BLaER1 (cell line): ENCODE measurements around the gene DGKE.

Source experiments
- H3K27ac ChIP-seq: shearing (Covaris generic); formaldehyde crosslinking; 2 replicates; pipeline ENCODE4 v1.8.1; 2022
- H3K27me3 ChIP-seq: shearing (Covaris generic); formaldehyde crosslinking; 2 replicates; pipeline ENCODE4 v1.8.1; 2022
- H3K36me3 ChIP-seq: shearing (Covaris generic); formaldehyde crosslinking; 2 replicates; pipeline ENCODE4 v1.8.1; 2022
- H3K4me1 ChIP-seq: shearing (Covaris generic); formaldehyde crosslinking; 2 replicates; pipeline ENCODE4 v1.8.1; 2022
- H3K4me2 ChIP-seq: shearing (Covaris generic); formaldehyde crosslinking; 2 replicates; pipeline ENCODE4 v1.8.1; 2022
- H3K4me3 ChIP-seq: shearing (Covaris generic); formaldehyde crosslinking; 2 replicates; pipeline ENCODE4 v1.8.1; 2022
- H3K9ac ChIP-seq: shearing (Covaris generic); formaldehyde crosslinking; 2 replicates; pipeline ENCODE4 v1.8.1; 2022
- H3K9me3 ChIP-seq: shearing (Covaris generic); formaldehyde crosslinking; 2 replicates; pipeline ENCODE4 v1.8.1; 2022
- H4K20me1 ChIP-seq: shearing (Covaris generic); formaldehyde crosslinking; 2 replicates; pipeline ENCODE4 v1.8.1; 2022
- Cebpa-rat ChIP-seq: shearing (Covaris generic); IDR thresholded peaks from 2 replicates; pipeline ENCODE4 v1.8.1; 2022

The DGKE gene

GRCh38 chr17:56838687-56839086 lies 4.7 kb downstream of the DGKE start:
- no peak overlapping the region for H3K4me3 ChIP-seq
- peaks cover 38% of the 10 kb centered on the region for H3K4me1 ChIP-seq
- H3K27ac ChIP-seq: no peak overlapping the region
- no peak for TF ChIP-seq Cebpa-rat
- peaks cover 30% of the 10 kb centered on the region for H3K36me3 ChIP-seq
- H3K4me2 ChIP-seq: 0 out of 2 replicates have a peak overlapping the region, but pooled peaks have one; percentile 87
- H3K9me3 ChIP-seq: no peaks in the 10 kb centered on the region
- H4K20me1 ChIP-seq: peaks cover 56% of the 10 kb centered on the region
- H3K9ac ChIP-seq: no peak overlapping the region
- no peaks in the 10 kb centered on the region for H3K27me3 ChIP-seq

GRCh38 chr17:56842577-56842976 lies 8.6 kb downstream of the DGKE start:
- Histone ChIP-seq H3K36me3 (peaks cover 54% of the 10 kb centered on the region), H3K9ac (no peak overlapping the region), H3K4me1 (peaks cover 11% of the 10 kb centered on the region), H3K9me3 (no peaks in the 10 kb centered on the region), H3K27me3 (no peaks in the 10 kb centered on the region), H3K4me3 (no peak overlapping the region), H3K4me2 (no peak overlapping the region), H3K27ac (no peak overlapping the region), H4K20me1 (peaks cover 21% of the 10 kb centered on the region)
- no peak for TF ChIP-seq Cebpa-rat

DNA sequence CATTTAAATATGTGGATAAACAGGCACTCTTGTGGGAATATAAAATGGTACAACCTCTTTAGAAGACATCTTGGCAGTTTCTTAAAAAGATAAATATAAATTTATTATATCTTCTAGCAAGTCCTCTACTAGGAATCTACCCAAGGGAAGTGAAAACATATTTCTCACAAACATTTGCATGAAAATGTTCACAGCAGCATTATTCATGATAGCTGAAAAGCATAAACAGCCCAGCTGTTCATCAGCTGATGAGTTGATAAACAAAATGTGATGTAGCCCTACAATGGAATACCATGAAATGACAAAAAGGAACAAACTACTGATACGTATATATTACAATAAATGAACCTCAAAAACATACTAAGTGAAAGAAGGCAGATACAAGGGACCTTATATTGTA lies 12.0 kb downstream of the DGKE start:
- peaks cover 1% of the 10 kb centered on the region; the same call in 1 of the 2 replicates for H4K20me1 ChIP-seq
- peaks cover 65% of the 10 kb centered on the region for H3K36me3 ChIP-seq
- no peaks in the 10 kb centered on the region for H3K27me3 ChIP-seq
- H3K4me1 ChIP-seq: no peaks in the 10 kb centered on the region
- no peak overlapping the region for H3K9ac ChIP-seq
- H3K4me3 ChIP-seq: no peak overlapping the region
- no peak overlapping the region for H3K27ac ChIP-seq
- H3K9me3 ChIP-seq: no peaks in the 10 kb centered on the region
- TF ChIP-seq Cebpa-rat: no peak
- no peak overlapping the region for H3K4me2 ChIP-seq

GRCh38 chr17:56847106-56847505 lies 13.2 kb downstream of the DGKE start:
- no peak overlapping the region for H3K4me2 ChIP-seq
- H3K36me3 ChIP-seq: peaks cover 75% of the 10 kb centered on the region
- H3K9me3 ChIP-seq: no peaks in the 10 kb centered on the region
- H3K4me3 ChIP-seq: no peak overlapping the region
- H4K20me1 ChIP-seq: no peaks in the 10 kb centered on the region; the same call in 1 of the 2 replicates
- no peaks in the 10 kb centered on the region for H3K4me1 ChIP-seq
- H3K27me3 ChIP-seq: no peaks in the 10 kb centered on the region
- no peak overlapping the region for H3K9ac ChIP-seq
- no peak overlapping the region for H3K27ac ChIP-seq
- TF ChIP-seq Cebpa-rat: no peak

DNA sequence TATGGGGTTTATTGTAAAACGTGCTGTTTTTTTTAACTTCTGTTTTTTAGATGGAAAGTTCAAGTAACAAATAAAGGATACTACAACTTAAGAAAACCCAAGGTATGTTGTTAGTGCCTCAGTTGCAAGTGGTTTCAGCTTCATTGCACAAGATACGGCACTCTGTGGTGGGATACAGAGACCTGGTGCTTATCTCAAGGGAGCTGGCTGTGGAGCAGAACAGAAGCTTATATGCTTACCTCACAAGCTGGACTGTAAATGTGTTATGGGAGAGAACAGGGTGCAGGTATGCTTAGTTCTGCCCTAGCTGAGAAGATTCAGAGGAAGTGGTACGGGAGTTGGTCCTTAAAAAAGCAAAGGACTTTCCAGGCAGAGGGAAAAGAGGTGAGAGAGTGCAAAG lies 15.2 kb downstream of the DGKE start:
- Histone ChIP-seq H4K20me1 (no peaks in the 10 kb centered on the region), H3K36me3 (peaks cover 83% of the 10 kb centered on the region), H3K9me3 (no peaks in the 10 kb centered on the region), H3K4me3 (no peak overlapping the region), H3K4me1 (no peaks in the 10 kb centered on the region), H3K4me2 (no peak overlapping the region), H3K9ac (no peak overlapping the region), H3K27ac (no peak overlapping the region), H3K27me3 (no peaks in the 10 kb centered on the region)
- TF ChIP-seq Cebpa-rat: no peak

DNA sequence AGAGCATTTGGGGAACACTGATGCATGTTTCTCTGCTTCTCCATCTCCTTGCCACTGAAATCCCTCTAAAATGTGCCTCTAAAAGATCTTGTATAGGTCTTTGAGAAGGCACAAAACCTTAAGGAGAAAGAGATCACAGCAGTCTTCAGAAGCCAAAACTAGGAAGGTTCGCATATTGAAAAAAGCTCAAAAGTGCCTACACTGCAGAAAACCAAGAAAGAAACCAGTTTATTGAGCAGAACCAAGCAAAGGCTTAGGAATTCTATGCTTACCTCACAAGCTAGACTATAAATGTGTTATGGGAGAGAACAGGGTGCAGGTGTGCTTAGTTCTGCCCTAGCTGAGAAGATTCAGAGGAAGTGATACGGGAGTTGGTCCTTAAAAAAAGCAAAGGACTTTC lies 16.6 kb downstream of the DGKE start:
- no peaks in the 10 kb centered on the region for H3K27me3 ChIP-seq
- no peak overlapping the region for H3K4me2 ChIP-seq
- H4K20me1 ChIP-seq: no peaks in the 10 kb centered on the region
- no peaks in the 10 kb centered on the region for H3K4me1 ChIP-seq
- no peaks in the 10 kb centered on the region for H3K9me3 ChIP-seq
- H3K4me3 ChIP-seq: no peak overlapping the region
- peaks cover 91% of the 10 kb centered on the region for H3K36me3 ChIP-seq
- no peak overlapping the region for H3K27ac ChIP-seq
- no peak overlapping the region for H3K9ac ChIP-seq
- TF ChIP-seq Cebpa-rat: no peak

- peaks cover 91% of the 10 kb centered on the region for H3K36me3 ChIP-seq
- H3K27me3 ChIP-seq: no peaks in the 10 kb centered on the region
- H3K9ac ChIP-seq: no peak overlapping the region
- no peaks in the 10 kb centered on the region for H3K4me1 ChIP-seq
- H4K20me1 ChIP-seq: no peaks in the 10 kb centered on the region
- H3K27ac ChIP-seq: no peak overlapping the region
- no peaks in the 10 kb centered on the region for H3K9me3 ChIP-seq
- no peak for TF ChIP-seq Cebpa-rat
- H3K4me3 ChIP-seq: no peak overlapping the region
- no peak overlapping the region for H3K4me2 ChIP-seq
Measured at GRCh38 chr17:56851008-56851407, 17.1 kb downstream of the DGKE start.

GRCh38 chr17:56861899-56862298 lies 27.9 kb downstream of the DGKE start:
- Histone ChIP-seq H3K4me1 (no peaks in the 10 kb centered on the region), H3K9ac (no peak overlapping the region), H4K20me1 (no peaks in the 10 kb centered on the region), H3K27me3 (no peaks in the 10 kb centered on the region), H3K36me3 (peaks cover 80% of the 10 kb centered on the region), H3K9me3 (no peaks in the 10 kb centered on the region), H3K4me2 (no peak overlapping the region), H3K4me3 (no peak overlapping the region), H3K27ac (no peak overlapping the region)
- TF ChIP-seq Cebpa-rat: no peak

- no peak overlapping the region for H3K4me3 ChIP-seq
- no peak for TF ChIP-seq Cebpa-rat
- no peaks in the 10 kb centered on the region for H3K4me1 ChIP-seq
- H3K9ac ChIP-seq: no peak overlapping the region
- no peaks in the 10 kb centered on the region for H4K20me1 ChIP-seq
- H3K36me3 ChIP-seq: peaks cover 81% of the 10 kb centered on the region
- H3K4me2 ChIP-seq: no peak overlapping the region
- no peak overlapping the region for H3K27ac ChIP-seq
- no peaks in the 10 kb centered on the region for H3K27me3 ChIP-seq
- H3K9me3 ChIP-seq: no peaks in the 10 kb centered on the region
Measured at GRCh38 chr17:56863974-56864373, 30.0 kb downstream of the DGKE start.

DNA sequence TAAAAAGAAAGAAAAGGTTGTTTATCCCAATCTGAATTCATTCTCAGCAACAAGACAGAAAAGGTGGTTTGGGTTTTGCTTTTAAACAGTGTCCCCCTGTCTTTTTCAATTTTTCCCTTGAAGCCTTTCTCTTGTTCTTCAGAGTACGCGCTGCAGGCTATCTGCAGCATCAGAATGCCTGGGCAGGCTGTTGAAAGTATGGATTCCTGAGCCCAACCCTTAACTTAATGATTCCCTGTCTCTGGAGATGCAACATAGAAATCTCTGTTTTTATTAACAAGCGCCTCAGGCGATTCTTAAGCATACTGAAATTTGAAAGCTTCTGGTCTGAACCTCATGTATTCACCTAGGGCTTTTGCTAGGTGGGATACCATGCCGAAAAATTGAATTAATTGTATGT lies 32.1 kb downstream of the DGKE start:
- Histone ChIP-seq H3K9me3 (no peaks in the 10 kb centered on the region), H3K27ac (no peak overlapping the region), H3K4me1 (no peaks in the 10 kb centered on the region)

DNA sequence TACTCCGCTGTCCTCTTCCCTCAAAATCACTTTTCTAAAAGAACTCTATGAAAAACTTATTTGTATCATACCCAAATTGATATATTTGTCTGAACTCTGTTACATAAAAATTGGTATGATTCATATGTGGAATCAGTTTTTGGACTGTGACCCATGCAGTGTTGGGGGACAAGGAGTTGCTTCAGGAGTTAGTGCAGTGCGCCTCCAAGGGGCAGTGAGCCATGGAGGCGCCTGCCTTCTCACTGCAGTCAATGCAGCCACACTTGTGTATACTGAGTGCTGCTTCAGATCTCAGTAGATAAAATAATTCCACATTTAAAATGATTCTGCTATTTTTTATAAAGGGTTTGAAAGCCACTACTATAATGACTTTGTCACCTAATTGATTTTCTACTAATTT lies 32.5 kb downstream of the DGKE start:
- Histone ChIP-seq H3K4me3 (no peak overlapping the region), H3K9me3 (no peaks in the 10 kb centered on the region), H3K4me1 (no peaks in the 10 kb centered on the region), H3K27ac (no peak overlapping the region), H3K9ac (no peak overlapping the region), H3K27me3 (no peaks in the 10 kb centered on the region), H3K4me2 (no peak overlapping the region), H3K36me3 (peaks cover 63% of the 10 kb centered on the region), H4K20me1 (no peaks in the 10 kb centered on the region)
- TF ChIP-seq Cebpa-rat: no peak

More for the DNA sequence above, 32.1 kb downstream of the DGKE start:
- Histone ChIP-seq H3K36me3 (peaks cover 68% of the 10 kb centered on the region), H4K20me1 (no peaks in the 10 kb centered on the region), H3K27me3 (no peaks in the 10 kb centered on the region), H3K4me2 (no peak overlapping the region), H3K9ac (no peak overlapping the region), H3K4me3 (no peak overlapping the region)
- TF ChIP-seq Cebpa-rat: no peak
